ENCODE data around the gene ACBD4. TPM values are rescaled to one million over a fixed set of nuclear protein-coding genes. Genes with fewer than 3 reads are reported as not detected.

ACBD4 gene
- total RNA-seq, 1 experiment from 2014 or later = 7.7 TPM

DNA sequence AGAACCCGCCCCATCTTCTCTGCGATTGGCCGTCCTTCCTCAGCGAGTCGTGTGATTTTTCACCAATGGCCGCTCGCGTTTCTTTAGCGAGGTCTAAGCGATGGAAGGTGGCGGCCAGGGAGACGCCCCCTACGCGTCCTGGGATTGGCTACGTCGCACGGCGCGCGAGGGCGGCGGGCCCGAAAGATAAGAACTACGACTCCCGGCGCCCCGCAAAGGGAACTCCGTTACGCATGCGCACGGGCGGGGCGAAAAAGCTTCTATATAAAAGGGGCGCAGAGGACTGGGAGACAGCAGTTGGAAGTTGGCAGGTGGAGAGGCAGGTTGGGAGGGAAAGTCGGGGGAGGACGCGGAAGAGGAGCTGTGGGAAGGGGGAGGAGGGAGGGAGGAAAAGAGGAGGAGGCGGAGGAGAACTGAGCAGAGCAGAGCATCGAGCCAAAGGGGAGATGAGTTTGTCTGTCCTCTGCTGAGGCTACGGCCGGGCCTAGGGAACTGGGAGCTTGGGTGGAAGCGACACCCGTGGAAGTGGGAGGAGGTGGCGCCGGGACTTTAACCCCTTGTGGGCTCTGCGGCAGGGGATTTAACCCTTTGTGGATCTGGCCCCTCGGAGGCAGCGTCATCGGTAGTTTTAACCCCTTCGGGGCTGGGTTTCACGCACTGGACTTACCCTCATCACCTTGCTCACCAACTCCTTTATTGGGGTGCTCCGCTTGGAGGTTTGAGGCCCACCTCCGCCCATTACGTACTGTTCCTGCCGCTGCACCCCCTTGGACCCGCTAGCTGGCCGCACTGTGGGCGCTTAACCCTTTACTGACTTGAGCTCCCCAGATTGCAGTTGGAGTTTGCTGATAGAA, 12.9 kb downstream of the ACBD4 start, which contains the start of gene HEXIM1:
TSS of gene HEXIM1 (plus strand) at position 293 of the 854 bp plus-strand sequence. CDS start 716 bp downstream, outside the sequence.
- Histone ChIP-seq H3K4me1 (ENCODE audit: control insufficient read depth, insufficient read depth, low read length) (peaks cover 10% of the 10 kb centered on the region), H3K4me3 (ENCODE audit: low read depth in 2 of 2, low read length in 2 of 2) (peak within 1 kb of the TSS; percentile 77 to 93), H3K36me3 (ENCODE audit: control insufficient read depth, insufficient read depth, low read length) (peaks cover 4% of the 10 kb centered on the region), H3K27ac (ENCODE audit: low read length) (peak within 1 kb of the TSS; percentile 100), H3K27me3 (ENCODE audit: control insufficient read depth, insufficient read depth, low read length) (no peaks in the 10 kb centered on the region), H3K9me3 (ENCODE audit: control insufficient read depth, insufficient read depth, low read depth, low read length) (no peaks in the 10 kb centered on the region)
- ChIA-PET CTCF (interaction anchor here (0.6 to 5.5 kb wide), 8 partner anchors 11 to 278 kb away, joined by 3 to 40 read pairs (median 6); partner anchors contain the start of gene ACBD4), POLR2A (interaction anchor here (0.6 to 2.1 kb wide), 8 partner anchors 11 to 78 kb away, joined by 3 to 11 read pairs (median 4); partner anchors contain the start of gene ACBD4)
- in situ Hi-C loops (cut with HindIII; ENCODE audit: low pct_unique_long_range_greater_than_20kb, low sequenced_read_pairs) (no loop called here), intact Hi-C loops (cut with micrococcal nuclease; ENCODE audit: unreplicated experiment) (no loop called here)
- TF ChIP-seq TCF7L2 (IDR thresholded peaks at IDR 0.05; ENCODE audit: low read depth, low read length) = no peak
- TF ChIP-seq SIN3A (IDR thresholded peaks at IDR 0.05; ENCODE audit: borderline replicate concordance, insufficient read depth, low read depth, low read length) = peak; percentile 91; the same call in 1 of the 2 replicates
- TF ChIP-seq POLR2AphosphoS5 (IDR thresholded peaks at IDR 0.05; ENCODE audit: low read depth, low read length) = peak; percentile 100
- TF ChIP-seq, protein P1, sequence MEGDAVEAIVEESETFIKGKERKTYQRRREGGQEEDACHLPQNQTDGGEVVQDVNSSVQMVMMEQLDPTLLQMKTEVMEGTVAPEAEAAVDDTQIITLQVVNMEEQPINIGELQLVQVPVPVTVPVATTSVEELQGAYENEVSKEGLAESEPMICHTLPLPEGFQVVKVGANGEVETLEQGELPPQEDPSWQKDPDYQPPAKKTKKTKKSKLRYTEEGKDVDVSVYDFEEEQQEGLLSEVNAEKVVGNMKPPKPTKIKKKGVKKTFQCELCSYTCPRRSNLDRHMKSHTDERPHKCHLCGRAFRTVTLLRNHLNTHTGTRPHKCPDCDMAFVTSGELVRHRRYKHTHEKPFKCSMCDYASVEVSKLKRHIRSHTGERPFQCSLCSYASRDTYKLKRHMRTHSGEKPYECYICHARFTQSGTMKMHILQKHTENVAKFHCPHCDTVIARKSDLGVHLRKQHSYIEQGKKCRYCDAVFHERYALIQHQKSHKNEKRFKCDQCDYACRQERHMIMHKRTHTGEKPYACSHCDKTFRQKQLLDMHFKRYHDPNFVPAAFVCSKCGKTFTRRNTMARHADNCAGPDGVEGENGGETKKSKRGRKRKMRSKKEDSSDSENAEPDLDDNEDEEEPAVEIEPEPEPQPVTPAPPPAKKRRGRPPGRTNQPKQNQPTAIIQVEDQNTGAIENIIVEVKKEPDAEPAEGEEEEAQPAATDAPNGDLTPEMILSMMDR (IDR thresholded peaks at IDR 0.05) = no peak
- TF ChIP-seq, protein P2, sequence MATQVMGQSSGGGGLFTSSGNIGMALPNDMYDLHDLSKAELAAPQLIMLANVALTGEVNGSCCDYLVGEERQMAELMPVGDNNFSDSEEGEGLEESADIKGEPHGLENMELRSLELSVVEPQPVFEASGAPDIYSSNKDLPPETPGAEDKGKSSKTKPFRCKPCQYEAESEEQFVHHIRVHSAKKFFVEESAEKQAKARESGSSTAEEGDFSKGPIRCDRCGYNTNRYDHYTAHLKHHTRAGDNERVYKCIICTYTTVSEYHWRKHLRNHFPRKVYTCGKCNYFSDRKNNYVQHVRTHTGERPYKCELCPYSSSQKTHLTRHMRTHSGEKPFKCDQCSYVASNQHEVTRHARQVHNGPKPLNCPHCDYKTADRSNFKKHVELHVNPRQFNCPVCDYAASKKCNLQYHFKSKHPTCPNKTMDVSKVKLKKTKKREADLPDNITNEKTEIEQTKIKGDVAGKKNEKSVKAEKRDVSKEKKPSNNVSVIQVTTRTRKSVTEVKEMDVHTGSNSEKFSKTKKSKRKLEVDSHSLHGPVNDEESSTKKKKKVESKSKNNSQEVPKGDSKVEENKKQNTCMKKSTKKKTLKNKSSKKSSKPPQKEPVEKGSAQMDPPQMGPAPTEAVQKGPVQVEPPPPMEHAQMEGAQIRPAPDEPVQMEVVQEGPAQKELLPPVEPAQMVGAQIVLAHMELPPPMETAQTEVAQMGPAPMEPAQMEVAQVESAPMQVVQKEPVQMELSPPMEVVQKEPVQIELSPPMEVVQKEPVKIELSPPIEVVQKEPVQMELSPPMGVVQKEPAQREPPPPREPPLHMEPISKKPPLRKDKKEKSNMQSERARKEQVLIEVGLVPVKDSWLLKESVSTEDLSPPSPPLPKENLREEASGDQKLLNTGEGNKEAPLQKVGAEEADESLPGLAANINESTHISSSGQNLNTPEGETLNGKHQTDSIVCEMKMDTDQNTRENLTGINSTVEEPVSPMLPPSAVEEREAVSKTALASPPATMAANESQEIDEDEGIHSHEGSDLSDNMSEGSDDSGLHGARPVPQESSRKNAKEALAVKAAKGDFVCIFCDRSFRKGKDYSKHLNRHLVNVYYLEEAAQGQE (IDR thresholded peaks at IDR 0.05; ENCODE audit: insufficient read depth in 1 of 2, low read depth in 2 of 2, low read length in 1 of 2) = 0 out of 4 replicates have a peak, but pooled peaks of 1 of the 2 experiments have one; percentile 17
- DNase-seq (ENCODE audit: low read depth, low spot score) (peak; percentile 93), ATAC-seq (peak; percentile 88)
- TSS peak; percentile 93 for BruUV-seq (replicated peaks)

DNA sequence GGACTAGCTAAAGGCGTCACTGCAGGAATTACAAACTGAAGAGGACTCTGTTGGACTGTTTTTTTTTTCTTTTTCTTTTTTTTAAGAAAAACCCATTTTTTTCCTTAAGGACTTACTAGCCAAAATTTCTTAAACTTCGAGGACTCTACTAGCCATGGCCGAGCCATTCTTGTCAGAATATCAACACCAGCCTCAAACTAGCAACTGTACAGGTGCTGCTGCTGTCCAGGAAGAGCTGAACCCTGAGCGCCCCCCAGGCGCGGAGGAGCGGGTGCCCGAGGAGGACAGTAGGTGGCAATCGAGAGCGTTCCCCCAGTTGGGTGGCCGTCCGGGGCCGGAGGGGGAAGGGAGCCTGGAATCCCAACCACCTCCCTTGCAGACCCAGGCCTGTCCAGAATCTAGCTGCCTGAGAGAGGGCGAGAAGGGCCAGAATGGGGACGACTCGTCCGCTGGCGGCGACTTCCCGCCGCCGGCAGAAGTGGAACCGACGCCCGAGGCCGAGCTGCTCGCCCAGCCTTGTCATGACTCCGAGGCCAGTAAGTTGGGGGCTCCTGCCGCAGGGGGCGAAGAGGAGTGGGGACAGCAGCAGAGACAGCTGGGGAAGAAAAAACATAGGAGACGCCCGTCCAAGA, 13.7 kb downstream of the ACBD4 start:
- in situ Hi-C loops (cut with HindIII; ENCODE audit: low pct_unique_long_range_greater_than_20kb, low sequenced_read_pairs) = no loop called here
- peaks cover 10% of the 10 kb centered on the region for H3K4me1 ChIP-seq (ENCODE audit: control insufficient read depth, insufficient read depth, low read length)
- peak; percentile 52 for ATAC-seq
- intact Hi-C loops (cut with micrococcal nuclease; ENCODE audit: unreplicated experiment) = no loop called here
- H3K9me3 ChIP-seq (ENCODE audit: control insufficient read depth, insufficient read depth, low read depth, low read length) = no peaks in the 10 kb centered on the region
- TF ChIP-seq SIN3A (IDR thresholded peaks at IDR 0.05; ENCODE audit: borderline replicate concordance, insufficient read depth, low read depth, low read length) = no peak
- TF ChIP-seq, protein P1 (IDR thresholded peaks at IDR 0.05) = peak; percentile 90
- no TSS peak for BruUV-seq (replicated peaks)
- H3K27ac ChIP-seq (ENCODE audit: low read length) = peak overlapping the region; percentile 77
- H3K27me3 ChIP-seq (ENCODE audit: control insufficient read depth, insufficient read depth, low read length) = no peaks in the 10 kb centered on the region
- ChIA-PET CTCF (interaction anchor here (0.6 to 5.5 kb wide), 7 partner anchors 10 to 168 kb away, joined by 3 to 40 read pairs (median 4); partner anchors contain the start of gene ACBD4), POLR2A (interaction anchor here (0.6 to 2.1 kb wide), 11 partner anchors 10 to 323 kb away, joined by 3 to 11 read pairs (median 3); partner anchors contain the start of gene ACBD4)
- H3K4me3 ChIP-seq (ENCODE audit: low read depth in 2 of 2, low read length in 2 of 2) = peak overlapping the region; percentile 77 to 93
- H3K36me3 ChIP-seq (ENCODE audit: control insufficient read depth, insufficient read depth, low read length) = peaks cover 4% of the 10 kb centered on the region
- no peak for DNase-seq (ENCODE audit: low read depth, low spot score)

Data from Panc1 (cell line).